Liver (tissue), 9 donors: ENCODE data around the gene DRAM1. TPM values are rescaled to one million over a fixed set of nuclear protein-coding genes. Genes with fewer than 3 reads are reported as not detected.

Experiments used
- DNase-seq: peaks from one replicate; pipeline ENCODE4 v3.0.0-alpha.2; 2017; ENCODE audit warnings: low spot score
- H3K27ac ChIP-seq, 2 donors: one replicate each; pipeline ENCODE4 v1.7.0; 2013; ENCODE audit warnings: inconsistent platforms in 2 of 2, low read length in 2 of 2, control low read depth in 1 of 2, low read depth in 1 of 2, mild to moderate bottlenecking in 1 of 2
- H3K27me3 ChIP-seq, 4 donors: one replicate each; pipeline versions ENCODE4 v1.6.1 to v1.7.0; 2013; ENCODE audit warnings: low read length in 3 of 4, inconsistent platforms in 1 of 4, mild to moderate bottlenecking in 1 of 4, moderate library complexity in 1 of 4; ENCODE audit not compliant: control insufficient read depth in 4 of 4, insufficient read depth in 4 of 4
- H3K36me3 ChIP-seq, 4 donors: one replicate each; pipeline versions ENCODE4 v1.6.1 to v1.7.0; 2013; ENCODE audit warnings: low read length in 3 of 4, mild to moderate bottlenecking in 3 of 4, low read depth in 1 of 4, moderate library complexity in 1 of 4; ENCODE audit not compliant: control insufficient read depth in 4 of 4, insufficient read depth in 3 of 4
- H3K4me1 ChIP-seq, 4 donors: one replicate each; pipeline versions ENCODE4 v1.6.1 to v1.7.0; 2013; ENCODE audit warnings: low read length in 3 of 4, mild to moderate bottlenecking in 3 of 4, moderate library complexity in 1 of 4; ENCODE audit not compliant: control insufficient read depth in 4 of 4, insufficient read depth in 4 of 4
- H3K4me3 ChIP-seq, 3 donors: one replicate each; pipeline versions ENCODE4 v1.6.1 to v1.7.0; 2013; ENCODE audit warnings: low read length in 3 of 3, control low read depth in 1 of 3, low read depth in 1 of 3, mild to moderate bottlenecking in 1 of 3
- H3K9ac ChIP-seq, 2 donors: one replicate each; pipeline ENCODE4 v1.7.0; 2013; ENCODE audit warnings: low read length in 2 of 2, mild to moderate bottlenecking in 2 of 2, moderate library complexity in 2 of 2, control low read depth in 1 of 2, low read depth in 1 of 2
- H3K9me3 ChIP-seq, 4 donors: one replicate each; pipeline versions ENCODE4 v1.6.1 to v1.7.0; 2013; ENCODE audit warnings: low read length in 3 of 4; ENCODE audit not compliant: control insufficient read depth in 4 of 4
- ATF3 ChIP-seq: IDR thresholded peaks from 2 replicates; pipeline ENCODE4 v1.6.1; 2016; ENCODE audit warnings: antibody characterized with exemption
- CTCF ChIP-seq: fragments of 150-350 bp; IDR thresholded peaks from 2 replicates; pipeline ENCODE4 v1.5.1; 2017; ENCODE audit warnings: improper control_type of control experiment, low read depth, low read length; ENCODE audit not compliant: missing input control
- EGR1 ChIP-seq, 2 donors: IDR thresholded peaks; 2 replicates each; pipeline ENCODE4 v1.6.1; 2016 to 2018; ENCODE audit warnings: antibody characterized with exemption in 2 of 2, low read depth in 2 of 2
- FOXA1 ChIP-seq: IDR thresholded peaks from 2 replicates; pipeline ENCODE4 v1.6.1; 2016; ENCODE audit warnings: antibody characterized with exemption
- FOXA2 ChIP-seq: IDR thresholded peaks from 2 replicates; pipeline ENCODE4 v1.6.1; 2016; ENCODE audit warnings: antibody characterized with exemption
- GABPA ChIP-seq, 2 donors: IDR thresholded peaks in 1 of 2; conservative IDR thresholded peaks in 1 of 2; 2 replicates each; pipeline ENCODE4 v1.6.1; 2016; ENCODE audit warnings: antibody characterized with exemption in 2 of 2, mild to moderate bottlenecking in 1 of 2, moderate library complexity in 1 of 2
- HNF4A ChIP-seq, 2 donors: conservative IDR thresholded peaks; 2 replicates each; pipeline ENCODE4 v1.6.1; 2016; ENCODE audit warnings: antibody characterized with exemption in 2 of 2, mild to moderate bottlenecking in 2 of 2
- HNF4G ChIP-seq: IDR thresholded peaks from 2 replicates; pipeline ENCODE4 v1.6.1; 2016; ENCODE audit warnings: antibody characterized with exemption
- JUND ChIP-seq, 2 donors: IDR thresholded peaks; 2 replicates each; pipeline ENCODE4 v1.6.1; 2016; ENCODE audit warnings: antibody characterized with exemption in 2 of 2
- MAX ChIP-seq: IDR thresholded peaks from 2 replicates; pipeline ENCODE4 v1.6.1; 2016; ENCODE audit warnings: antibody characterized with exemption
- NR2F2 ChIP-seq: IDR thresholded peaks from 2 replicates; pipeline ENCODE4 v1.6.1; 2016; ENCODE audit warnings: antibody characterized with exemption
- RAD21 ChIP-seq, 2 donors: IDR thresholded peaks; 2 replicates each; pipeline ENCODE4 v1.6.1; 2016; ENCODE audit warnings: antibody characterized with exemption in 2 of 2, mild to moderate bottlenecking in 2 of 2
- REST ChIP-seq: IDR thresholded peaks from 2 replicates; pipeline ENCODE4 v1.6.1; 2016; ENCODE audit warnings: antibody characterized with exemption, mild to moderate bottlenecking
- RXRA ChIP-seq, 2 donors: IDR thresholded peaks; 2 replicates each; pipeline ENCODE4 v1.6.1; 2017 to 2018; ENCODE audit warnings: antibody characterized with exemption in 2 of 2, mild to moderate bottlenecking in 1 of 2
- SP1 ChIP-seq: IDR thresholded peaks from 2 replicates; pipeline ENCODE4 v1.6.1; 2018; ENCODE audit warnings: antibody characterized with exemption, mild to moderate bottlenecking
- TAF1 ChIP-seq: conservative IDR thresholded peaks from 2 replicates; pipeline ENCODE4 v1.6.1; 2016; ENCODE audit warnings: antibody characterized with exemption, mild to moderate bottlenecking
- WGBS: extraction: QIAGEN DNeasy Blood & Tissue Kit; methylation state at CpG from one replicate; pipeline ENCODE4 v1.1.7; 2013; 5-methylcytosine and 5-hydroxymethylcytosine counted together
- polyA plus RNA-seq, 2 donors: library from polyadenylated mRNA; stranded (reverse) in 1 of 2; unstranded in 1 of 2; fragments of 200-250 nt in 1 of 2; fragments of >200 nt in 1 of 2; fragmentation: Nextera tagmentation in 1 of 2; extraction: Ambion mirVana in 1 of 2; gene quantifications; one replicate each; pipeline versions ENCODE4 v1.2.1 to v1.2.3, GENCODE V29; 2013 to 2015
- total RNA-seq, 2 donors: library from RNA; depleted of rRNA; stranded (reverse); fragments of >200 nt; gene quantifications; one replicate each; pipeline ENCODE4 v1.2.3, GENCODE V29; 2014
- donor health status: healthy.
- donor health status: healthy.
- donor health status: healthy.
- donor health status: healthy.
- donor health status: healthy.

The DRAM1 gene
- total and polyA plus RNA-seq, 4 donors, result 2.7 to 7.8 (median 3.4) TPM

GRCh38 chr12:101852998-101853397, 24.4 kb upstream of the DRAM1 start:
- no peak overlapping the region for H3K4me3 ChIP-seq
- no peaks in the 10 kb centered on the region for H3K36me3 ChIP-seq
- H3K27ac ChIP-seq, result no peak overlapping the region
- no peaks in the 10 kb centered on the region for H3K4me1 ChIP-seq
- DNase-seq, result no peak
- H3K9ac ChIP-seq, result no peak overlapping the region
- TF ChIP-seq JUND (IDR thresholded peaks at IDR 0.05) (no peak), REST (no peak), RXRA (IDR thresholded peaks at IDR 0.05) (no peak), HNF4G (no peak), MAX (no peak), CTCF (no peak), SP1 (no peak), FOXA1 (no peak), GABPA (IDR thresholded peaks at IDR 0.05 in 1 of 2, conservative IDR thresholded peaks at IDR 0.05 in 1 of 2) (no peak), TAF1 (no peak)
- no peaks in the 10 kb centered on the region for H3K9me3 ChIP-seq
- H3K27me3 ChIP-seq, result no peaks in the 10 kb centered on the region

- 97% methylated on average over 1 of the region's 1 CpG for WGBS
- no peak for DNase-seq
- H3K4me1 ChIP-seq, result no peaks in the 10 kb centered on the region
- H3K27ac ChIP-seq, result no peak overlapping the region
- no peaks in the 10 kb centered on the region for H3K36me3 ChIP-seq
- no peak for TF ChIP-seq SP1
- no peak for TF ChIP-seq FOXA2
- TF ChIP-seq HNF4A (conservative IDR thresholded peaks at IDR 0.05), result no peak
- no peak for TF ChIP-seq RAD21 (IDR thresholded peaks at IDR 0.05)
- no peak for TF ChIP-seq ATF3
- TF ChIP-seq NR2F2, result no peak
- TF ChIP-seq RXRA (IDR thresholded peaks at IDR 0.05), result no peak
- no peak for TF ChIP-seq EGR1 (IDR thresholded peaks at IDR 0.05; ENCODE audit: low read depth in 2 of 2)
- TF ChIP-seq HNF4G, result no peak
- H3K4me3 ChIP-seq, result no peak overlapping the region
- no peak overlapping the region for H3K9ac ChIP-seq
- no peaks in the 10 kb centered on the region for H3K27me3 ChIP-seq
- no peaks in the 10 kb centered on the region for H3K9me3 ChIP-seq
Observed at GRCh38 chr12:101854747-101855146, 22.6 kb upstream of the DRAM1 start.
